ENCODE measurements around the gene ADAMTS17.

Gene ADAMTS17

GRCh38 chr15:100056411-100057072 is 285.2 kb downstream of the ADAMTS17 start:
- in situ Hi-C loops (cut with MboI; ENCODE audit: low pct_unique_long_range_greater_than_20kb, low sequenced_read_pairs), result no loop called here
- no peak for DNase-seq

- DNase-seq, result no peak
- in situ Hi-C loops (cut with MboI; ENCODE audit: low pct_unique_long_range_greater_than_20kb, low sequenced_read_pairs), result no loop called here
Measured at GRCh38 chr15:100055821-100056220, 286.0 kb downstream of the ADAMTS17 start.

- DNase-seq, result no peak
- in situ Hi-C loops (cut with MboI; ENCODE audit: low pct_unique_long_range_greater_than_20kb, low sequenced_read_pairs), result no loop called here
Measured at GRCh38 chr15:100054539-100054938, 287.2 kb downstream of the ADAMTS17 start.

- no peak for DNase-seq
- in situ Hi-C loops (cut with MboI; ENCODE audit: low pct_unique_long_range_greater_than_20kb, low sequenced_read_pairs), result no loop called here
Measured at GRCh38 chr15:100053474-100054121, 288.2 kb downstream of the ADAMTS17 start.

- no peak for DNase-seq
- in situ Hi-C loops (cut with MboI; ENCODE audit: low pct_unique_long_range_greater_than_20kb, low sequenced_read_pairs), result no loop called here
Measured at GRCh38 chr15:100052716-100053473, 288.9 kb downstream of the ADAMTS17 start.

GRCh38 chr15:100050877-100051786 is 290.6 kb downstream of the ADAMTS17 start:
- DNase-seq, result peak; percentile 27
- in situ Hi-C loops (cut with MboI; ENCODE audit: low pct_unique_long_range_greater_than_20kb, low sequenced_read_pairs), result no loop called here

GRCh38 chr15:100049936-100050876 is 291.6 kb downstream of the ADAMTS17 start:
- in situ Hi-C loops (cut with MboI; ENCODE audit: low pct_unique_long_range_greater_than_20kb, low sequenced_read_pairs), result no loop called here
- no peak for DNase-seq

- in situ Hi-C loops (cut with MboI; ENCODE audit: low pct_unique_long_range_greater_than_20kb, low sequenced_read_pairs), result no loop called here
- DNase-seq, result no peak
Measured at GRCh38 chr15:100049483-100049882, 292.3 kb downstream of the ADAMTS17 start.

GRCh38 chr15:100048736-100049135 is 293.0 kb downstream of the ADAMTS17 start:
- in situ Hi-C loops (cut with MboI; ENCODE audit: low pct_unique_long_range_greater_than_20kb, low sequenced_read_pairs), result no loop called here
- DNase-seq, result no peak

GRCh38 chr15:100043692-100044091 is 298.1 kb downstream of the ADAMTS17 start:
- in situ Hi-C loops (cut with MboI; ENCODE audit: low pct_unique_long_range_greater_than_20kb, low sequenced_read_pairs), result no loop called here
- no peak for DNase-seq

GRCh38 chr15:100043068-100043641 is 298.6 kb downstream of the ADAMTS17 start:
- peak; percentile 33 for DNase-seq
- in situ Hi-C loops (cut with MboI; ENCODE audit: low pct_unique_long_range_greater_than_20kb, low sequenced_read_pairs), result no loop called here

GRCh38 chr15:100042558-100042957 is 299.2 kb downstream of the ADAMTS17 start:
- in situ Hi-C loops (cut with MboI; ENCODE audit: low pct_unique_long_range_greater_than_20kb, low sequenced_read_pairs), result no loop called here
- no peak for DNase-seq

- no peak for DNase-seq
- in situ Hi-C loops (cut with MboI; ENCODE audit: low pct_unique_long_range_greater_than_20kb, low sequenced_read_pairs), result no loop called here
Measured at GRCh38 chr15:100041127-100041828, 300.5 kb downstream of the ADAMTS17 start.

GRCh38 chr15:100039994-100040393 is 301.8 kb downstream of the ADAMTS17 start:
- in situ Hi-C loops (cut with MboI; ENCODE audit: low pct_unique_long_range_greater_than_20kb, low sequenced_read_pairs), result no loop called here
- no peak for DNase-seq

GRCh38 chr15:100038736-100039135 is 303.0 kb downstream of the ADAMTS17 start:
- in situ Hi-C loops (cut with MboI; ENCODE audit: low pct_unique_long_range_greater_than_20kb, low sequenced_read_pairs), result no loop called here

GRCh38 chr15:100037901-100038300 is 303.9 kb downstream of the ADAMTS17 start:
- in situ Hi-C loops (cut with MboI; ENCODE audit: low pct_unique_long_range_greater_than_20kb, low sequenced_read_pairs), result no loop called here
- DNase-seq, result no peak

More at GRCh38 chr15:100038736-100039135, 303.0 kb downstream of the ADAMTS17 start:
- no peak for DNase-seq

- in situ Hi-C loops (cut with MboI; ENCODE audit: low pct_unique_long_range_greater_than_20kb, low sequenced_read_pairs), result no loop called here
- DNase-seq, result no peak
Measured at GRCh38 chr15:100036015-100036414, 305.8 kb downstream of the ADAMTS17 start.

Data from KBM-7 (cell line).